T-cell (primary cell): ENCODE results near the gene GUCY2C. TPM values are rescaled to one million over a fixed set of nuclear protein-coding genes. Genes with fewer than 3 reads are reported as not detected.

Source experiments
- ATAC-seq, 4 experiments: fragments of 200-7000 bp in 3 of 4; fragments of 150-1000 bp in 1 of 4; cut with Tn5 transposase; replicated peaks in 1 of 4; 1 replicate in 3 of 4; 2 replicates in 1 of 4; pipeline ENCODE4 v1.10.0; 2021; ENCODE audit warnings: moderate library complexity in 3 of 4, mild to moderate bottlenecking in 2 of 4, moderate number of reproducible peaks in 1 of 4
- CTCF ChIA-PET, 2 donors: fragments of 300-600 bp; sonication (Branson Sonifier 250); formaldehyde crosslinking; loops; one replicate each; lab custom pipeline; 2022; ENCODE audit warnings: antibody characterized with exemption in 2 of 2; lab: Charles Lee
- POLR2A ChIA-PET, 2 donors: fragments of 300-600 bp; sonication (Branson Sonifier 250); formaldehyde crosslinking; loops; one replicate each; lab custom pipeline; 2022; ENCODE audit warnings: antibody characterized with exemption in 2 of 2; lab: Charles Lee
- DNase-seq, 35 experiments: peaks; one replicate each; pipeline versions ENCODE4 v3.0.0 to v3.0.0-alpha.2; 2013 to 2023
- H3K27ac ChIP-seq: one replicate; pipeline ENCODE4 v1.5.1; 2013; ENCODE audit warnings: low read length
- H3K27me3 ChIP-seq, 2 experiments: replicated peaks in 1 of 2; 1 replicate in 1 of 2; 2 replicates in 1 of 2; pipeline versions ENCODE4 v1.6.1 to v1.7.0; 2013; ENCODE audit warnings: low read length in 1 of 2, mixed read lengths in 1 of 2; ENCODE audit not compliant: control insufficient read depth in 2 of 2, insufficient read depth in 2 of 2; ENCODE audit errors: extremely low read depth in 1 of 2
- H3K36me3 ChIP-seq, 2 donors: 1 replicate in 1 of 2; 2 replicates in 1 of 2; pipeline versions ENCODE4 v1.6.1 to v1.7.0; 2013; ENCODE audit warnings: low read length in 1 of 2; ENCODE audit not compliant: control insufficient read depth in 2 of 2, insufficient read depth in 1 of 2; ENCODE audit errors: extremely low read depth in 1 of 2
- H3K4me1 ChIP-seq, 2 experiments: 1 replicate in 1 of 2; 2 replicates in 1 of 2; pipeline versions ENCODE4 v1.6.1 to v1.7.0; 2013; ENCODE audit warnings: low read length in 2 of 2, mixed read lengths in 1 of 2; ENCODE audit not compliant: insufficient read depth in 2 of 2, control insufficient read depth in 1 of 2; ENCODE audit errors: extremely low read depth in 1 of 2
- H3K4me3 ChIP-seq, 2 donors: 1 replicate in 1 of 2; 2 replicates in 1 of 2; pipeline versions ENCODE4 v1.5.1 to v1.7.0; 2013; ENCODE audit warnings: mild to moderate bottlenecking in 2 of 2, low read length in 1 of 2, moderate library complexity in 1 of 2; ENCODE audit not compliant: control insufficient read depth in 1 of 2; ENCODE audit errors: extremely low read depth in 1 of 2
- H3K9me3 ChIP-seq: 2 replicates; pipeline ENCODE4 v1.7.0; 2013
- H3K27ac Mint-ChIP-seq, 2 donors: one replicate each; pipeline ENCODE4 v1.8.0; 2020 to 2021; ENCODE audit warnings: mild to moderate bottlenecking in 2 of 2, mixed read lengths in 2 of 2
- H3K27me3 Mint-ChIP-seq, 2 donors: one replicate each; pipeline ENCODE4 v1.8.0; 2021 to 2022; ENCODE audit warnings: mixed read lengths in 2 of 2
- H3K36me3 Mint-ChIP-seq: one replicate; pipeline ENCODE4 v1.8.0; 2021; ENCODE audit warnings: mixed read lengths
- H3K4me1 Mint-ChIP-seq, 3 donors: one replicate each; pipeline ENCODE4 v1.8.0; 2020 to 2022; ENCODE audit warnings: mixed read lengths in 3 of 3, mild to moderate bottlenecking in 1 of 3
- H3K4me3 Mint-ChIP-seq, 3 donors: one replicate each; pipeline ENCODE4 v1.8.0; 2020 to 2022; ENCODE audit warnings: mild to moderate bottlenecking in 3 of 3, mixed read lengths in 3 of 3, moderate library complexity in 3 of 3
- H3K9me3 Mint-ChIP-seq, 3 donors: one replicate each; pipeline ENCODE4 v1.8.0; 2020 to 2022; ENCODE audit warnings: mixed read lengths in 3 of 3
- whole genome bisulfite sequencing: methylation state at CpG from one replicate; pipeline ENCODE4 v1.1.5; 2013; ENCODE audit warnings: missing lambda C conversion rate; ENCODE audit not compliant: insufficient coverage; 5-methylcytosine and 5-hydroxymethylcytosine counted together
- total RNA-seq, 35 experiments: library from RNA in 6 of 35; stranded (reverse) in 6 of 35; fragments of 120-200 nt in 1 of 35; gene quantifications; one replicate each; pipeline versions ENCODE4 v1.2.1 to v1.2.4 and lab custom pipeline; 2013 to 2026

The GUCY2C gene
- total RNA-seq, 5 donors from 2014 or later (not counting 1 experiment from before 2014, with no cell fraction given): 0.06 TPM; not detected in 4

- WGBS: no CpG with 5 or more reads among the region's 3 CpGs
- Histone ChIP-seq H3K4me3 (no peak overlapping the region), H3K9me3 (no peaks in the 10 kb centered on the region), H3K36me3 (no peaks in the 10 kb centered on the region), H3K27ac (no peak overlapping the region), H3K27me3 (no peaks in the 10 kb centered on the region), H3K4me1 (no peaks in the 10 kb centered on the region)
- ATAC-seq: no peak
- no peak overlapping the region for H3K27ac Mint-ChIP-seq
- no peaks in the 10 kb centered on the region for H3K27me3 Mint-ChIP-seq
- CTCF ChIA-PET: interaction anchor here in 1 of 2 donors (0.8 kb wide), 1 partner anchor 13 kb away, joined by 3 read pairs; no protein-coding TSS in a partner anchor
- DNase-seq: no peak
- H3K4me3 Mint-ChIP-seq: no peak overlapping the region
- H3K36me3 Mint-ChIP-seq: no peaks in the 10 kb centered on the region
- H3K4me1 Mint-ChIP-seq: no peaks in the 10 kb centered on the region
- POLR2A ChIA-PET: no interaction called here
- no peaks in the 10 kb centered on the region for H3K9me3 Mint-ChIP-seq
Measured at GRCh38 chr12:14681190-14681589, 15.2 kb downstream of the GUCY2C start.

- Histone ChIP-seq H3K27me3 (no peaks in the 10 kb centered on the region), H3K27ac (no peak overlapping the region), H3K4me1 (no peaks in the 10 kb centered on the region), H3K9me3 (no peaks in the 10 kb centered on the region), H3K36me3 (no peaks in the 10 kb centered on the region), H3K4me3 (no peak overlapping the region)
- no peak overlapping the region for H3K27ac Mint-ChIP-seq
- H3K9me3 Mint-ChIP-seq: no peaks in the 10 kb centered on the region
- WGBS: 92% methylated on average over 2 of the region's 6 CpGs
- DNase-seq (no peak), ATAC-seq (no peak)
- H3K4me3 Mint-ChIP-seq: no peak overlapping the region
- CTCF ChIA-PET: no interaction called here
- H3K36me3 Mint-ChIP-seq: no peaks in the 10 kb centered on the region
- peaks cover 4 to 7% of the 10 kb centered on the region in 2 donors for H3K27me3 Mint-ChIP-seq
- no peaks in the 10 kb centered on the region for H3K4me1 Mint-ChIP-seq
- POLR2A ChIA-PET: no interaction called here
Measured at GRCh38 chr12:14678547-14679150, 17.8 kb downstream of the GUCY2C start.

- H3K27ac ChIP-seq: no peak overlapping the region
- Mint-ChIP-seq H3K4me1 (peaks cover 6 to 13% (median 6%) of the 10 kb centered on the region in 3 donors), H3K27me3 (no peaks in the 10 kb centered on the region), H3K27ac (no peak overlapping the region), H3K4me3 (no peak overlapping the region), H3K36me3 (no peaks in the 10 kb centered on the region), H3K9me3 (no peaks in the 10 kb centered on the region)
- H3K27me3 ChIP-seq: no peaks in the 10 kb centered on the region
- H3K4me3 ChIP-seq: no peak overlapping the region
- no peaks in the 10 kb centered on the region for H3K9me3 ChIP-seq
- CTCF ChIA-PET: no interaction called here
- ATAC-seq (no peak), DNase-seq (no peak)
- POLR2A ChIA-PET: no interaction called here
- no peaks in the 10 kb centered on the region for H3K4me1 ChIP-seq
- WGBS: 82% methylated on average over 2 of the region's 3 CpGs
- H3K36me3 ChIP-seq: no peaks in the 10 kb centered on the region
Measured at GRCh38 chr12:14668591-14668990, 27.8 kb downstream of the GUCY2C start.

GRCh38 chr12:14665354-14666348 is 30.7 kb downstream of the GUCY2C start:
- Mint-ChIP-seq H3K27ac (no peak overlapping the region), H3K36me3 (no peaks in the 10 kb centered on the region), H3K4me1 (peaks cover 6 to 13% (median 6%) of the 10 kb centered on the region in 3 donors), H3K27me3 (peaks cover 2 to 6% of the 10 kb centered on the region in 2 donors), H3K4me3 (no peak overlapping the region), H3K9me3 (no peaks in the 10 kb centered on the region)
- DNase-seq (no peak), ATAC-seq (no peak)
- H3K27ac ChIP-seq: no peak overlapping the region
- H3K9me3 ChIP-seq: no peaks in the 10 kb centered on the region
- no peaks in the 10 kb centered on the region for H3K27me3 ChIP-seq
- ChIA-PET CTCF (interaction anchor here (0.5 to 3.8 kb wide), 18 partner anchors 10 to 875 kb away, joined by 3 to 21 read pairs (median 4); no protein-coding TSS in a partner anchor), POLR2A (interaction anchor here in 1 of 2 donors (0.5 kb wide), 2 partner anchors 17 to 275 kb away, joined by 3 read pairs; no protein-coding TSS in a partner anchor)
- no peaks in the 10 kb centered on the region for H3K36me3 ChIP-seq
- 91% methylated on average over 16 of the region's 23 CpGs for WGBS
- H3K4me3 ChIP-seq: no peak overlapping the region
- H3K4me1 ChIP-seq: no peaks in the 10 kb centered on the region

- Mint-ChIP-seq H3K27me3 (peaks cover 2 to 6% of the 10 kb centered on the region in 2 donors), H3K36me3 (no peaks in the 10 kb centered on the region), H3K4me1 (peaks cover 6 to 13% (median 6%) of the 10 kb centered on the region in 3 donors), H3K4me3 (no peak overlapping the region), H3K27ac (no peak overlapping the region), H3K9me3 (no peaks in the 10 kb centered on the region)
- Histone ChIP-seq H3K4me1 (no peaks in the 10 kb centered on the region), H3K27ac (no peak overlapping the region), H3K27me3 (no peaks in the 10 kb centered on the region), H3K4me3 (no peak overlapping the region), H3K36me3 (no peaks in the 10 kb centered on the region), H3K9me3 (no peaks in the 10 kb centered on the region)
- ChIA-PET POLR2A (interaction anchor here in 1 of 2 donors (0.8 kb wide), 1 partner anchor 476 kb away, joined by 5 read pairs; no protein-coding TSS in a partner anchor), CTCF (interaction anchor here (0.7 to 3.8 kb wide), 6 partner anchors 12 to 1258 kb away, joined by 4 to 21 read pairs (median 13); no protein-coding TSS in a partner anchor)
- DNase-seq (peak in 26 of 35 experiments; percentile 4 to 71 (median 22)), ATAC-seq (peak; percentile 54 to 83 (median 60))
- WGBS: 100% methylated on average over 3 of the region's 7 CpGs
Measured at GRCh38 chr12:14664434-14665023, 31.9 kb downstream of the GUCY2C start.

GRCh38 chr12:14663002-14663401 is 33.4 kb downstream of the GUCY2C start:
- H3K9me3 ChIP-seq: no peaks in the 10 kb centered on the region
- Mint-ChIP-seq H3K4me1 (peaks cover 6 to 13% (median 6%) of the 10 kb centered on the region in 3 donors), H3K27me3 (peaks cover 5 to 6% of the 10 kb centered on the region in 2 donors), H3K36me3 (peaks cover 2% of the 10 kb centered on the region), H3K27ac (no peak overlapping the region), H3K4me3 (no peak overlapping the region), H3K9me3 (no peaks in the 10 kb centered on the region)
- ATAC-seq (no peak), DNase-seq (no peak)
- ChIA-PET CTCF (interaction anchor here (0.6 to 3.8 kb wide), 9 partner anchors 33 to 1247 kb away, joined by 3 to 21 read pairs (median 5); no protein-coding TSS in a partner anchor), POLR2A (interaction anchor here (0.6 kb wide), 2 partner anchors 25 to 186 kb away, joined by 4 to 15 read pairs; no protein-coding TSS in a partner anchor)
- no peak overlapping the region for H3K4me3 ChIP-seq
- H3K27ac ChIP-seq: no peak overlapping the region
- H3K27me3 ChIP-seq: no peaks in the 10 kb centered on the region
- WGBS: no CpG with 5 or more reads among the region's 5 CpGs
- no peaks in the 10 kb centered on the region for H3K4me1 ChIP-seq
- H3K36me3 ChIP-seq: no peaks in the 10 kb centered on the region
